H1 (cell line): ENCODE results near the gene VPS54. TPM values are rescaled to one million over a fixed set of nuclear protein-coding genes. Genes with fewer than 3 reads are reported as not detected.

ENCODE experiments used
- RFX5 ChIP-seq: IDR thresholded peaks from 2 replicates; pipeline ENCODE4 v1.6.1; 2011; ENCODE audit warnings: low read depth, low read length, improper control_type of control experiment, borderline replicate concordance
- polyA plus RNA-seq, 7 experiments: library from polyadenylated mRNA; depleted of rRNA in 3 of 7; stranded (reverse) in 5 of 7; unstranded in 2 of 7; fragments of >200 nt in 5 of 7; fragments of 200-250 nt in 2 of 7; gene quantifications; 1 replicate in 5 of 7; 2 replicates in 1 of 7; 4 replicates in 1 of 7; pipeline versions ENCODE4 v1.2.1 to v1.2.3, GENCODE V29; 2011 to 2013; ENCODE audit warnings: missing spikeins in 2 of 7, mixed read lengths in 2 of 7
- total RNA-seq: library from RNA; stranded (reverse); fragmentation: NEBNext Ultra II Directional; extraction: Animal tissue kit (Norgen Biotek cat#: 25700); gene quantifications from 2 replicates; pipeline ENCODE4 v1.2.1, GENCODE V29; 2021
- TF ChIP-seq, protein P1 (sequence below), 3 experiments: IDR thresholded peaks; 1 replicate in 2 of 3; 2 replicates in 1 of 3; pipeline versions ENCODE4 v1.5.1 to v1.6.1; 2011; ENCODE audit warnings: low read length in 3 of 3, mild to moderate bottlenecking in 3 of 3, inconsistent platforms in 2 of 3, low read depth in 1 of 3, moderate library complexity in 1 of 3; ENCODE audit not compliant: insufficient read depth in 1 of 3; ENCODE audit errors: control extremely low read depth in 1 of 3
- TF ChIP-seq, protein P2 (sequence below): IDR thresholded peaks from 2 replicates; pipeline ENCODE4 v1.6.1; 2012; ENCODE audit warnings: inconsistent platforms

VPS54 gene
- total and polyA plus RNA-seq, 2 of the 8 experiments (the other 6 are each of a cell fraction or from before 2014, with no cell fraction given) = 3.6 to 13.2 TPM

DNA sequence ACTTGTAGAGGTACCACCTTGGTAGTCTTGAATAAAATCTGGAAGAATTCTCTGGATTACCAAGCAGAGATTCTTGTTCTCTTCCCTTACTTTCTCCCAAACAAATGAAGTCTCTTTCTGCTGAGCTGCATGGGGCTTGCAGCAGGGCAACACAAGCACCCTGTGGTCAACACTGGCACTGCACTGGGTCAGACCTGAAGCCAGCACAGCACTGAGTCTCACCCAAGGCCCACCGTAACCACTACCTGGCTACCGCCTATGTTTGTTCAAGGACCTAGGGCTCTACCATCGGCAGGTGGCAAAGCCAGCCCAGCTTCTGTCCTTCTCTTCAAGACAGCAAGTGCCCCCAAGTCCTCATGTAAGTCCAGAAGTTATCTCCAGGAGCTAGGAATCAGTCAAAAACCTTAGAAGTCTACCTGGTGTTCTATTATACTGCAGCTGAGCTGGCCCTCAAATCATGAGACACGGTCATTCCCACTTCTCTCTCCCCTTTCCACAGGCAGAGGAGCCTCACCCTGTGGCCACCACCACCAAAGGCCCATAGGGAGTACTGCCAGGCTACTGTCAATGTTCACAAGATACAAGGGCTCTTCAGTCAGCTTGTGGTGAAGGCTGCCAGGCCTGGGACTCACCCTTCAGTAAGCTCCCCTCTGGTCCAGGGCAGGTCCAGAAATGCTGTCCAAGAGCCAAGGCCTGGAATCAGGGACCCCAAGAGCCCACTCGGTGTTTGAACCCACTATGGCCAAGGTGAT is 18.4 kb downstream of the VPS54 start (continued):
- TF ChIP-seq, protein P1, sequence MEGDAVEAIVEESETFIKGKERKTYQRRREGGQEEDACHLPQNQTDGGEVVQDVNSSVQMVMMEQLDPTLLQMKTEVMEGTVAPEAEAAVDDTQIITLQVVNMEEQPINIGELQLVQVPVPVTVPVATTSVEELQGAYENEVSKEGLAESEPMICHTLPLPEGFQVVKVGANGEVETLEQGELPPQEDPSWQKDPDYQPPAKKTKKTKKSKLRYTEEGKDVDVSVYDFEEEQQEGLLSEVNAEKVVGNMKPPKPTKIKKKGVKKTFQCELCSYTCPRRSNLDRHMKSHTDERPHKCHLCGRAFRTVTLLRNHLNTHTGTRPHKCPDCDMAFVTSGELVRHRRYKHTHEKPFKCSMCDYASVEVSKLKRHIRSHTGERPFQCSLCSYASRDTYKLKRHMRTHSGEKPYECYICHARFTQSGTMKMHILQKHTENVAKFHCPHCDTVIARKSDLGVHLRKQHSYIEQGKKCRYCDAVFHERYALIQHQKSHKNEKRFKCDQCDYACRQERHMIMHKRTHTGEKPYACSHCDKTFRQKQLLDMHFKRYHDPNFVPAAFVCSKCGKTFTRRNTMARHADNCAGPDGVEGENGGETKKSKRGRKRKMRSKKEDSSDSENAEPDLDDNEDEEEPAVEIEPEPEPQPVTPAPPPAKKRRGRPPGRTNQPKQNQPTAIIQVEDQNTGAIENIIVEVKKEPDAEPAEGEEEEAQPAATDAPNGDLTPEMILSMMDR (IDR thresholded peaks at IDR 0.05; ENCODE audit: control extremely low read depth in 1 of 3, insufficient read depth in 1 of 3, low read depth in 1 of 3, low read length in 3 of 3) = peak in 2 of 3 experiments; percentile 42 to 61; a peak in 3 of 4 replicates
- no peak for TF ChIP-seq RFX5
- TF ChIP-seq, protein P2, sequence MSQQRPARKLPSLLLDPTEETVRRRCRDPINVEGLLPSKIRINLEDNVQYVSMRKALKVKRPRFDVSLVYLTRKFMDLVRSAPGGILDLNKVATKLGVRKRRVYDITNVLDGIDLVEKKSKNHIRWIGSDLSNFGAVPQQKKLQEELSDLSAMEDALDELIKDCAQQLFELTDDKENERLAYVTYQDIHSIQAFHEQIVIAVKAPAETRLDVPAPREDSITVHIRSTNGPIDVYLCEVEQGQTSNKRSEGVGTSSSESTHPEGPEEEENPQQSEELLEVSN = 0 out of 2 replicates have a peak, but pooled peaks have one; percentile 17
